ENCODE measurements around the gene STAB2. TPM values are rescaled to one million over a fixed set of nuclear protein-coding genes. Genes with fewer than 3 reads are reported as not detected.
A peak's percentile ranks its signal among the peaks of the same experiment; 100 is the strongest.

Gene STAB2
- total RNA-seq, 1 donor from 2014 or later = not detected

DNA sequence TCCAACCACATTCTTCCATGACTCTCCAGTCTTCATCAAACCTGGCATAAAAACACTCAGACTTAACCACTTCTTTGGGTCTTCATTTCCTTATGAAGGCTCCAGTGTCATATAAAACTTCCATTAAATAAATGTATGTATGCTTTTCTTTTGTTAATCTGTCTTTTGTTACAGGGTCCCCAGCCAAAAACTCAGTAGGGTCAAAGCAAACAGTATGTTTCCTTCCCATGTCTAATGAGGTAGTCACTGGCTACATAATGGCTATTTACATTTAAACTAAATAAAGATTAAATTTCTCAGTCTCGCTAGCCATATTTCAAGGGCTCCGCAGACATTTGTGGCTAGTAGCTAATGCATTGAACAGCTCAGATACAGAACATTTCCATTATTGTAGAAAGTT lies 40.1 kb upstream of the STAB2 start:
- no peaks in the 10 kb centered on the region for H3K9me3 Mint-ChIP-seq (ENCODE audit: unreplicated experiment)
- H3K36me3 Mint-ChIP-seq (ENCODE audit: unreplicated experiment) = no peaks in the 10 kb centered on the region
- no peak overlapping the region for H3K27ac Mint-ChIP-seq (ENCODE audit: unreplicated experiment)
- H3K27me3 Mint-ChIP-seq (ENCODE audit: unreplicated experiment) = peaks cover 42% of the 10 kb centered on the region
- TF ChIP-seq, protein P1, sequence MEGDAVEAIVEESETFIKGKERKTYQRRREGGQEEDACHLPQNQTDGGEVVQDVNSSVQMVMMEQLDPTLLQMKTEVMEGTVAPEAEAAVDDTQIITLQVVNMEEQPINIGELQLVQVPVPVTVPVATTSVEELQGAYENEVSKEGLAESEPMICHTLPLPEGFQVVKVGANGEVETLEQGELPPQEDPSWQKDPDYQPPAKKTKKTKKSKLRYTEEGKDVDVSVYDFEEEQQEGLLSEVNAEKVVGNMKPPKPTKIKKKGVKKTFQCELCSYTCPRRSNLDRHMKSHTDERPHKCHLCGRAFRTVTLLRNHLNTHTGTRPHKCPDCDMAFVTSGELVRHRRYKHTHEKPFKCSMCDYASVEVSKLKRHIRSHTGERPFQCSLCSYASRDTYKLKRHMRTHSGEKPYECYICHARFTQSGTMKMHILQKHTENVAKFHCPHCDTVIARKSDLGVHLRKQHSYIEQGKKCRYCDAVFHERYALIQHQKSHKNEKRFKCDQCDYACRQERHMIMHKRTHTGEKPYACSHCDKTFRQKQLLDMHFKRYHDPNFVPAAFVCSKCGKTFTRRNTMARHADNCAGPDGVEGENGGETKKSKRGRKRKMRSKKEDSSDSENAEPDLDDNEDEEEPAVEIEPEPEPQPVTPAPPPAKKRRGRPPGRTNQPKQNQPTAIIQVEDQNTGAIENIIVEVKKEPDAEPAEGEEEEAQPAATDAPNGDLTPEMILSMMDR (IDR thresholded peaks at IDR 0.05) = no peak
- DNase-seq (ENCODE audit: extremely low spot score, unreplicated experiment) = no peak
- H3K4me1 Mint-ChIP-seq (ENCODE audit: unreplicated experiment) = no peaks in the 10 kb centered on the region
- no peak overlapping the region for H3K4me3 Mint-ChIP-seq (ENCODE audit: unreplicated experiment)

DNA sequence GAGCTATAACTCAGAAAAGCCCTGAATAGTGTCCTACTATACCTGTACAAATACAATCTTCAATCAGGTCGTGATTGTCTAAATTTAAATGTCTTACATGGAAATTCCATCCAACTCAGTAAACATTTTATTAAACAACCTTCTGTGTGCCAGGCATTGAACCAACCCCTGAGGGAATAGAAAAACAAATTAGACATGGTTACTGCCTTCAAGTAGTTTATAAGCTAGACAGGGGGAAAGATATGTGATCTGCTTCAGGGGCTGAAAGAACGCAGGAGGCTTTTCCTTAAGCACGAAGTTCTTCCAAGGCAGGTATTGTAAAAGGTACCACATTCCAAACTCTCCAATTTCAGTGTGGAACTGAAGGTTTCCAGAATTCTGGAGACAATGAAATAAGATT lies 39.7 kb upstream of the STAB2 start:
- Mint-ChIP-seq H3K4me1 (ENCODE audit: unreplicated experiment) (no peaks in the 10 kb centered on the region), H3K9me3 (ENCODE audit: unreplicated experiment) (no peaks in the 10 kb centered on the region), H3K4me3 (ENCODE audit: unreplicated experiment) (no peak overlapping the region), H3K27me3 (ENCODE audit: unreplicated experiment) (peaks cover 46% of the 10 kb centered on the region), H3K27ac (ENCODE audit: unreplicated experiment) (no peak overlapping the region), H3K36me3 (ENCODE audit: unreplicated experiment) (no peaks in the 10 kb centered on the region)
- TF ChIP-seq, protein P1 (IDR thresholded peaks at IDR 0.05) = no peak
- no peak for DNase-seq (ENCODE audit: extremely low spot score, unreplicated experiment)

DNA sequence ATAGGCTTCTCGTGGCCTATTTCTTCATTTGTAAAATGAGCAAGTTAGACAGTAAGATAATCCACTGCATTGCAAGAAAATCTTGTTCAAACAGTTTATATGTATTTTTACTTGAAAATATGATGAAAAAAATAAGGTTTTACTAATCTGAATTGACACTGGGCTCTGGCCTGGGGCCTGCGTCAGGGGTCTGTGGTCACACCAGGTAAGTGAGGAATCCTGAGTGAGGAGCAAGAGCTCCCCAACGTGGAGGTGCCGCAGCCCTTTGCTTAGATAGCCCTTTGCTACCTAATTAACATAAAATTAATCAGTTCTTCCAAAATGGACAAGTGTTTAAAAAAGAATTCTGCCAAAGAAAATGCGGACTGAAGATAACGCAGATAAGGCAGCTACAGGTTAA lies 39.1 kb upstream of the STAB2 start:
- H3K4me3 Mint-ChIP-seq (ENCODE audit: unreplicated experiment) = no peak overlapping the region
- H3K27ac Mint-ChIP-seq (ENCODE audit: unreplicated experiment) = no peak overlapping the region
- H3K4me1 Mint-ChIP-seq (ENCODE audit: unreplicated experiment) = no peaks in the 10 kb centered on the region
- DNase-seq (ENCODE audit: extremely low spot score, unreplicated experiment) = no peak
- H3K9me3 Mint-ChIP-seq (ENCODE audit: unreplicated experiment) = no peaks in the 10 kb centered on the region
- H3K36me3 Mint-ChIP-seq (ENCODE audit: unreplicated experiment) = no peaks in the 10 kb centered on the region
- peaks cover 52% of the 10 kb centered on the region for H3K27me3 Mint-ChIP-seq (ENCODE audit: unreplicated experiment)
- TF ChIP-seq, protein P1 (IDR thresholded peaks at IDR 0.05) = no peak

DNA sequence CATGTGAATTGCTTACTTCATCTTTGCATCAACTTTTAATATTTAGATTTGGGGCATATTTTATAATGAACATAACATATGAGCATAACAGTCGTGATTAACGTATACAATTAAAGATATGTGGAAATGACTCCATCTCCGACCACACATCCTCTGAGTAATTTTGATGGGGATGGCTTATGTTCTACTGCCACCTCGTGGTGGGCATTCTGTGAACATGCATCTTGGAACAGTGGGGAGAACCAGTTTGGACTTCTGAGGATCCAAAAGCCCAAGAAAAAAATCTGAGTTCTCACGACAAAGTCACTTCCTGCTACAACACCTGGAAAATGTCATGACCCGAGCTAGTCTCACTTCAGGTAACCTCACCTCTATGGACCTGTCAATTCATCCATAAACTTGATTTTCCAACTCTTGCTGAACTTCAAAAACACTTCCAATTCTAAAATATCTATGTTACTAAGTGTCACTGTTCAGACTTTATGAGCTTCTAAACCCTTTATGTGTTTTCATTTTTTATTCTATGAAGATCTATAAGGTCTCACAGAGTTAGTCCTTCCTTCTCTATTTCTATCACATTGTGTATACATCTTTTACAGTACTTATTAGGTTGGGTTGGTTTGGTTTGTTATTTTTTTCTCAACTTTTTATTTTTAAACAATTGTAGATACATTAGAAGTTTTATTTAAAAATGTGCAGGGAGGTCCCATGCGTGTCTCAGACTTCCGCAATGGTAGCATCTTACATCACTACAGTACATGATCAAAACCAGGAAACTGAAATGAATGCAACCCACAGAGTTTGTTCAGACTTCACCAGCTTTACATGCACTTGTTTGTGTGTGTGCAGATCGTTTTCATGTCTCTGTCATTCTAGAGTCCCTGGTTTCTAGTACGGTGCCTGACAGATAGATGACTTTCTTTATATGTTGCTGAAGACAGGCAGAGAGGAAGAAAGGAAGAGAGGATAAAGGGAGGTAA lies 38.2 kb upstream of the STAB2 start:
- TF ChIP-seq, protein P1 (IDR thresholded peaks at IDR 0.05) = peak; percentile 94
- Mint-ChIP-seq H3K9me3 (ENCODE audit: unreplicated experiment) (no peaks in the 10 kb centered on the region), H3K4me3 (ENCODE audit: unreplicated experiment) (no peak overlapping the region), H3K27me3 (ENCODE audit: unreplicated experiment) (peaks cover 58% of the 10 kb centered on the region), H3K36me3 (ENCODE audit: unreplicated experiment) (no peaks in the 10 kb centered on the region), H3K27ac (ENCODE audit: unreplicated experiment) (no peak overlapping the region), H3K4me1 (ENCODE audit: unreplicated experiment) (no peaks in the 10 kb centered on the region)
- DNase-seq (ENCODE audit: extremely low spot score, unreplicated experiment) = no peak

DNA sequence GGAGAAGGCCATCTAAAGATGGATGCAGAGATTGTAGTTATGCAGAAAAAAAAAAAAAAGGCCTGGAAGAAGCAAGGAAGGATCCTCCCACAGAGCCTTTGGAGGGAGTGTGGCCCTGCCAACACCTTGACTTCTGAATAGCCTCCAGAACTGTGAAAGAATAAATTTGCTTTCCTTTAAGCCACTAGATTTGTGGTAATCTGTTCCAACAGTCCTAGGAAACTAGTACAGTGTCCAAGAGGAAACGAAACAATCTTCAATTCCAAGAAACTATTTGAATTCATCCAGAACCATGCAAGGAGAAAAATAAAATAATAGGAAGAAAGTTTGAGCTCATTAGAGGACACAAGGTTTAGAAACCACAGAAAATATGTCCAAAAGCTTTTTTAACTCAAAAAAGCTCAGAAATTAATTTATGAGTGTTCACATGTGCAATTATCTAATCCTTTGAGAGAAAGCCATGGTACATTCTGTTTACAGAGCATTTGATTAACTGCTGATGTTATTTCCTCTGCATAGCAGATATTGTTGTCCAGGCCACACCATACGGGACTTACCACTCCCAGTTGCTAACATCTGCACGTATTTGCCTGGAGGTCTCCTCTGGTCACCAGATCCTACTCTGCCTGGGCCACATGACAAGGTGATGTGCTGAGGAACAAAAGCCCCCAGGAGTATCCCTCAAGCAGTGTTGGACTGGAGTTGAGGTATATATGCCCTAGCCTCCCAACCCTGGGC lies 30.0 kb upstream of the STAB2 start:
- Mint-ChIP-seq H3K27me3 (ENCODE audit: unreplicated experiment) (peaks cover 25% of the 10 kb centered on the region), H3K36me3 (ENCODE audit: unreplicated experiment) (no peaks in the 10 kb centered on the region), H3K4me1 (ENCODE audit: unreplicated experiment) (peaks cover 2% of the 10 kb centered on the region), H3K9me3 (ENCODE audit: unreplicated experiment) (no peaks in the 10 kb centered on the region), H3K27ac (ENCODE audit: unreplicated experiment) (no peak overlapping the region), H3K4me3 (ENCODE audit: unreplicated experiment) (no peak overlapping the region)
- no peak for DNase-seq (ENCODE audit: extremely low spot score, unreplicated experiment)
- TF ChIP-seq, protein P1 (IDR thresholded peaks at IDR 0.05) = no peak
